Measurements from ENCODE around the gene NTNG1. TPM values are rescaled to one million over a fixed set of nuclear protein-coding genes. Genes with fewer than 3 reads are reported as not detected.
"Not testable (repeated sequence)": the region's sequence is repeated elsewhere in the genome, so short reads cannot be mapped to it uniquely, and the experiment has no call there.

Gene NTNG1
- total RNA-seq, 1 donor from 2014 or later: 3.2 TPM

- H3K27ac Mint-ChIP-seq (ENCODE audit: unreplicated experiment): no peak overlapping the region
- H3K4me1 Mint-ChIP-seq (ENCODE audit: unreplicated experiment): no peaks in the 10 kb centered on the region
- no peaks in the 10 kb centered on the region for H3K27me3 Mint-ChIP-seq (ENCODE audit: unreplicated experiment)
- DNase-seq (ENCODE audit: low spot score): no peak
- H3K9me3 Mint-ChIP-seq (ENCODE audit: unreplicated experiment): no peaks in the 10 kb centered on the region
- H3K4me3 Mint-ChIP-seq (ENCODE audit: unreplicated experiment): no peak overlapping the region
- no peak for TF ChIP-seq CTCF (IDR thresholded peaks at IDR 0.05; ENCODE audit: unreplicated experiment)
- no peaks in the 10 kb centered on the region for H3K36me3 Mint-ChIP-seq (ENCODE audit: low read depth, unreplicated experiment)
Observed at GRCh38 chr1:107158991-107159390, 18.2 kb downstream of the NTNG1 start.

- Mint-ChIP-seq H3K36me3 (ENCODE audit: low read depth, unreplicated experiment) (peaks cover 3% of the 10 kb centered on the region), H3K9me3 (ENCODE audit: unreplicated experiment) (peaks cover 5% of the 10 kb centered on the region), H3K4me1 (ENCODE audit: unreplicated experiment) (peaks cover under 1% of the 10 kb centered on the region), H3K27me3 (ENCODE audit: unreplicated experiment) (no peaks in the 10 kb centered on the region), H3K4me3 (ENCODE audit: unreplicated experiment) (no peak overlapping the region), H3K27ac (ENCODE audit: unreplicated experiment) (no peak overlapping the region)
- DNase-seq (ENCODE audit: low spot score): no peak
- TF ChIP-seq CTCF (IDR thresholded peaks at IDR 0.05; ENCODE audit: unreplicated experiment): no peak
Observed at GRCh38 chr1:107162745-107163144, 21.9 kb downstream of the NTNG1 start.

GRCh38 chr1:107164901-107165300 lies 24.1 kb downstream of the NTNG1 start:
- DNase-seq (ENCODE audit: low spot score); H3K9me3 Mint-ChIP-seq (ENCODE audit: unreplicated experiment); H3K4me3 Mint-ChIP-seq (ENCODE audit: unreplicated experiment); H3K36me3 Mint-ChIP-seq (ENCODE audit: low read depth, unreplicated experiment); H3K27me3 Mint-ChIP-seq (ENCODE audit: unreplicated experiment); H3K27ac Mint-ChIP-seq (ENCODE audit: unreplicated experiment); H3K4me1 Mint-ChIP-seq (ENCODE audit: unreplicated experiment): not testable (repeated sequence)

GRCh38 chr1:107169615-107170014 lies 28.8 kb downstream of the NTNG1 start:
- Mint-ChIP-seq H3K27ac (ENCODE audit: unreplicated experiment) (no peak overlapping the region), H3K36me3 (ENCODE audit: low read depth, unreplicated experiment) (peaks cover 3% of the 10 kb centered on the region), H3K27me3 (ENCODE audit: unreplicated experiment) (no peaks in the 10 kb centered on the region), H3K9me3 (ENCODE audit: unreplicated experiment) (peaks cover 4% of the 10 kb centered on the region), H3K4me1 (ENCODE audit: unreplicated experiment) (peaks cover 7% of the 10 kb centered on the region), H3K4me3 (ENCODE audit: unreplicated experiment) (no peak overlapping the region)
- DNase-seq (ENCODE audit: low spot score): no peak
- no peak for TF ChIP-seq CTCF (IDR thresholded peaks at IDR 0.05; ENCODE audit: unreplicated experiment)

DNA sequence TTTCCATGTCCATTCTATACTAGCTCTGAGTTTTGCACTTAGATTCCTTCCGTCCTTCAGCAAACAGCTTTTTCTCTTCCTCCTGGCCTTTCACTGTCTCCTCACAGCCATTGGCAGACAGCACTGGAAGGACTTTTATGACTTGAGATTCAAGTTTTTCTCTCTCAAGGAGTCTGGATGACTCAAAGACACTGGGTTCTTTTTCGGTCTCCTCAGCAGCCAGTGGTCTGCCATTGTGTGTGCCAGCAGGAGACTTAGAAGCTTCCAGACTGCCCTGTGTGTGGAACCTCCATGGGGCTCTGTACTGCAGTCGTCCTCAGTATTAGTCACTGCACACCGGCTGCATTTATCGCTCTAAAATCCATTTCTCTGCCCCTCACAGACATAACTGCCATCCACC lies 30.5 kb downstream of the NTNG1 start:
- no peak for TF ChIP-seq CTCF (IDR thresholded peaks at IDR 0.05; ENCODE audit: unreplicated experiment)
- DNase-seq (ENCODE audit: low spot score): no peak
- no peaks in the 10 kb centered on the region for H3K9me3 Mint-ChIP-seq (ENCODE audit: unreplicated experiment)
- H3K36me3 Mint-ChIP-seq (ENCODE audit: low read depth, unreplicated experiment): no peaks in the 10 kb centered on the region
- H3K4me1 Mint-ChIP-seq (ENCODE audit: unreplicated experiment): peaks cover 7% of the 10 kb centered on the region
- H3K27ac Mint-ChIP-seq (ENCODE audit: unreplicated experiment): no peak overlapping the region
- no peaks in the 10 kb centered on the region for H3K27me3 Mint-ChIP-seq (ENCODE audit: unreplicated experiment)
- no peak overlapping the region for H3K4me3 Mint-ChIP-seq (ENCODE audit: unreplicated experiment)
